GM23338 (cell line): ENCODE results near the gene ZSCAN30. TPM values are rescaled to one million over a fixed set of nuclear protein-coding genes. Genes with fewer than 3 reads are reported as not detected.
"Not testable (repeated sequence)": the region's sequence is repeated elsewhere in the genome, so short reads cannot be mapped to it uniquely, and the experiment has no call there.

Experiments used
- ATAC-seq: fragments of 200-7000 bp; cut with Tn5 transposase; 3 replicates; pipeline ENCODE4 v1.9.1; 2020
- DNase-seq: peaks from one replicate; pipeline ENCODE4 v3.0.0-alpha.2; 2015; ENCODE audit warnings: low spot score
- H2AFZ ChIP-seq: fragments of 200-600 bp; sonication (generic); 2 replicates; pipeline ENCODE4 v1.8.0; 2016; ENCODE audit warnings: antibody characterized with exemption, mild to moderate bottlenecking, moderate library complexity
- H3F3A ChIP-seq: fragments of 200-600 bp; sonication (generic); replicated peaks from 2 replicates; pipeline ENCODE4 v1.8.0; 2017; ENCODE audit warnings: antibody characterized with exemption, mixed run types, low read depth
- H3K27ac ChIP-seq: fragments of 200-600 bp; sonication (generic); 2 replicates; pipeline ENCODE4 v1.6.1; 2016; ENCODE audit warnings: low read depth
- H3K27me3 ChIP-seq: fragments of 200-600 bp; sonication (generic); 2 replicates; pipeline ENCODE4 v1.8.0; 2016; ENCODE audit warnings: mild to moderate bottlenecking, mixed run types, moderate library complexity; ENCODE audit not compliant: insufficient read depth
- H3K36me3 ChIP-seq: fragments of 200-600 bp; sonication (generic); 2 replicates; pipeline ENCODE4 v1.8.0; 2016; ENCODE audit warnings: mild to moderate bottlenecking; ENCODE audit not compliant: insufficient read depth
- H3K4me1 ChIP-seq: fragments of 200-600 bp; sonication (generic); 2 replicates; pipeline ENCODE4 v1.8.0; 2016; ENCODE audit warnings: mild to moderate bottlenecking, moderate library complexity; ENCODE audit not compliant: insufficient read depth
- H3K4me2 ChIP-seq: fragments of 200-600 bp; sonication (generic); 2 replicates; pipeline ENCODE4 v1.7.1; 2017; ENCODE audit warnings: mixed run types
- H3K4me3 ChIP-seq: fragments of 200-600 bp; sonication (generic); 2 replicates; pipeline ENCODE4 v1.6.1; 2016; ENCODE audit warnings: mixed run types
- H3K79me2 ChIP-seq: fragments of 200-600 bp; sonication (generic); replicated peaks from 2 replicates; pipeline ENCODE4 v1.8.0; 2017; ENCODE audit warnings: mild to moderate bottlenecking; ENCODE audit not compliant: insufficient read depth
- H3K9me2 ChIP-seq: fragments of 200-600 bp; sonication (generic); 2 replicates; pipeline ENCODE4 v1.8.0; 2017; ENCODE audit not compliant: insufficient read depth
- H4K20me1 ChIP-seq: fragments of 200-600 bp; sonication (generic); replicated peaks from 2 replicates; pipeline ENCODE4 v1.8.0; 2017; ENCODE audit warnings: mild to moderate bottlenecking; ENCODE audit not compliant: insufficient read depth
- H3K27ac Mint-ChIP-seq: 2 replicates; pipeline ENCODE4 v1.8.0; 2020; ENCODE audit warnings: inconsistent platforms, mild to moderate bottlenecking, moderate library complexity, mixed read lengths
- H3K27me3 Mint-ChIP-seq: 3 replicates; pipeline ENCODE4 v1.8.0; 2022; ENCODE audit warnings: low read depth, mild to moderate bottlenecking, moderate library complexity, mixed read lengths, inconsistent platforms; ENCODE audit not compliant: insufficient read depth, poor library complexity
- H3K36me3 Mint-ChIP-seq: 3 replicates; pipeline ENCODE4 v1.8.0; 2021; ENCODE audit warnings: low read depth, mild to moderate bottlenecking, inconsistent platforms, moderate library complexity, mixed read lengths
- H3K4me1 Mint-ChIP-seq: 3 replicates; pipeline ENCODE4 v1.8.0; 2020; ENCODE audit warnings: mild to moderate bottlenecking, inconsistent platforms, mixed read lengths
- H3K4me3 Mint-ChIP-seq: 3 replicates; pipeline ENCODE4 v1.8.0; 2021; ENCODE audit warnings: moderate library complexity, mild to moderate bottlenecking, inconsistent platforms, mixed read lengths
- H3K9me3 Mint-ChIP-seq: 3 replicates; pipeline ENCODE4 v1.8.0; 2020; ENCODE audit warnings: moderate library complexity, mild to moderate bottlenecking, inconsistent platforms, mixed read lengths
- CREB1 ChIP-seq: fragments of 250-450 bp; sonication (Bioruptor Pico); IDR thresholded peaks from 2 replicates; pipeline ENCODE4 v1.5.0; 2020; ENCODE audit warnings: low read depth, mild to moderate bottlenecking, moderate library complexity
- EZH2 ChIP-seq: fragments of 200-600 bp; sonication (generic); IDR thresholded peaks from one replicate; pipeline ENCODE4 v1.8.0; 2017; ENCODE audit warnings: antibody characterized with exemption, mild to moderate bottlenecking, low read depth; ENCODE audit not compliant: unreplicated experiment
- EZH2phosphoT487 ChIP-seq: fragments of 200-600 bp; sonication (generic); IDR thresholded peaks from one replicate; pipeline ENCODE4 v1.8.1; 2018; ENCODE audit warnings: antibody characterized with exemption; ENCODE audit not compliant: unreplicated experiment
- JUNB ChIP-seq: IDR thresholded peaks from one replicate; pipeline ENCODE4 v1.6.1; 2016; ENCODE audit warnings: antibody characterized with exemption; ENCODE audit not compliant: unreplicated experiment
- NANOG ChIP-seq: IDR thresholded peaks from 2 replicates; pipeline ENCODE4 v1.6.1; 2016; ENCODE audit warnings: antibody characterized with exemption, borderline replicate concordance
- POLR2AphosphoS5 ChIP-seq: IDR thresholded peaks from 2 replicates; pipeline ENCODE4 v1.6.1; 2016; ENCODE audit warnings: antibody characterized with exemption, low read depth
- STAT1 ChIP-seq: IDR thresholded peaks from one replicate; pipeline ENCODE4 v1.6.1; 2016; ENCODE audit warnings: antibody characterized with exemption; ENCODE audit not compliant: unreplicated experiment
- ZNF114 ChIP-seq: fragments of 250-450 bp; sonication (Bioruptor Pico); IDR thresholded peaks from 2 replicates; pipeline ENCODE4 v1.5.0; 2020; ENCODE audit warnings: mild to moderate bottlenecking, moderate library complexity
- ZNF331 ChIP-seq: fragments of 250-450 bp; sonication (Bioruptor Pico); IDR thresholded peaks from 2 replicates; pipeline ENCODE4 v1.5.0; 2020; ENCODE audit warnings: low read depth, mild to moderate bottlenecking, moderate library complexity
- polyA plus RNA-seq: library from polyadenylated mRNA; unstranded; fragments of >200 nt; fragmentation: Nextera tagmentation; extraction: Ambion mirVana; gene quantifications from 2 replicates; pipeline ENCODE4 v1.2.1, GENCODE V29; 2016
- total RNA-seq: library from RNA; depleted of rRNA; stranded (reverse); fragments of >200 nt; shearing (Covaris generic); gene quantifications from 2 replicates; pipeline ENCODE4 v1.2.3, GENCODE V29; 2014
- TF ChIP-seq, protein P1 (sequence below): IDR thresholded peaks from one replicate; pipeline ENCODE4 v1.6.1; 2018; ENCODE audit warnings: antibody characterized with exemption; ENCODE audit not compliant: unreplicated experiment
- TF ChIP-seq, protein P2 (sequence below): fragments of 250-450 bp; sonication (Bioruptor Pico); IDR thresholded peaks from 2 replicates; pipeline ENCODE4 v1.5.0; 2020; ENCODE audit warnings: mild to moderate bottlenecking, moderate library complexity
- TF ChIP-seq, protein P3 (sequence below): IDR thresholded peaks from 2 replicates; pipeline ENCODE4 v1.6.1; 2016; ENCODE audit warnings: antibody characterized with exemption

The ZSCAN30 gene
- total and polyA plus RNA-seq, 2 experiments from 2014 or later: 12.3 to 21.8 TPM

DNA sequence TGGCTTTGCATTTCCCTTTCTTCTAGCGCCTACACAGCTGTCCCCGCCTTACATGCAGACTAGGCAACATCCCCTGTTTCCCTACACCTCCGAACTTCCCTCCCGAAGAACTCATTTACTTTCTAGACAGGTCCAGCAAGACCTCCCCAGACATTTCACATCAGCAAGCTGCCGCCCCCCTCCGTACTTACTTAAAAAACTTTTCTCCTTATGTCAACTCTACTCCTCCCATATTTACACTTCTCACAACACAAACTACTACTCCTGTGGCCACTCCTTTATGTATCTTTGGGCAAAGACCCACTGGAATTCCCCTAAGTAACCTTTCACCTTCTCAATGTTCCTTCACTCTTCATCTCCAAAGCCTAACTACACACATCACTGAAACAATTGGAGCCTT is 69.6 kb downstream of the ZSCAN30 start:
- Mint-ChIP-seq H3K4me1 (peaks cover 13% of the 10 kb centered on the region), H3K27me3 (peaks cover 2% of the 10 kb centered on the region), H3K9me3 (no peaks in the 10 kb centered on the region), H3K4me3 (no peak overlapping the region), H3K36me3 (no peaks in the 10 kb centered on the region), H3K27ac (no peak overlapping the region)
- Histone ChIP-seq H3K4me3 (no peak overlapping the region), H3F3A (no peaks in the 10 kb centered on the region), H3K27ac (no peak overlapping the region), H3K9me2 (no peaks in the 10 kb centered on the region), H2AFZ (peak overlapping the region; percentile 28; the same call in 1 of the 2 replicates), H3K36me3 (no peaks in the 10 kb centered on the region), H4K20me1 (no peaks in the 10 kb centered on the region), H3K4me1 (peaks cover 9% of the 10 kb centered on the region), H3K79me2 (no peaks in the 10 kb centered on the region), H3K27me3 (no peaks in the 10 kb centered on the region), H3K4me2 (no peak overlapping the region)
- DNase-seq: no peak
- no peak for ATAC-seq
- TF ChIP-seq ZNF114 (CRISPR knock-in tag): no peak
- no peak for TF ChIP-seq POLR2AphosphoS5
- TF ChIP-seq JUNB: no peak
- no peak for TF ChIP-seq STAT1
- TF ChIP-seq EZH2: no peak
- TF ChIP-seq, protein P1, sequence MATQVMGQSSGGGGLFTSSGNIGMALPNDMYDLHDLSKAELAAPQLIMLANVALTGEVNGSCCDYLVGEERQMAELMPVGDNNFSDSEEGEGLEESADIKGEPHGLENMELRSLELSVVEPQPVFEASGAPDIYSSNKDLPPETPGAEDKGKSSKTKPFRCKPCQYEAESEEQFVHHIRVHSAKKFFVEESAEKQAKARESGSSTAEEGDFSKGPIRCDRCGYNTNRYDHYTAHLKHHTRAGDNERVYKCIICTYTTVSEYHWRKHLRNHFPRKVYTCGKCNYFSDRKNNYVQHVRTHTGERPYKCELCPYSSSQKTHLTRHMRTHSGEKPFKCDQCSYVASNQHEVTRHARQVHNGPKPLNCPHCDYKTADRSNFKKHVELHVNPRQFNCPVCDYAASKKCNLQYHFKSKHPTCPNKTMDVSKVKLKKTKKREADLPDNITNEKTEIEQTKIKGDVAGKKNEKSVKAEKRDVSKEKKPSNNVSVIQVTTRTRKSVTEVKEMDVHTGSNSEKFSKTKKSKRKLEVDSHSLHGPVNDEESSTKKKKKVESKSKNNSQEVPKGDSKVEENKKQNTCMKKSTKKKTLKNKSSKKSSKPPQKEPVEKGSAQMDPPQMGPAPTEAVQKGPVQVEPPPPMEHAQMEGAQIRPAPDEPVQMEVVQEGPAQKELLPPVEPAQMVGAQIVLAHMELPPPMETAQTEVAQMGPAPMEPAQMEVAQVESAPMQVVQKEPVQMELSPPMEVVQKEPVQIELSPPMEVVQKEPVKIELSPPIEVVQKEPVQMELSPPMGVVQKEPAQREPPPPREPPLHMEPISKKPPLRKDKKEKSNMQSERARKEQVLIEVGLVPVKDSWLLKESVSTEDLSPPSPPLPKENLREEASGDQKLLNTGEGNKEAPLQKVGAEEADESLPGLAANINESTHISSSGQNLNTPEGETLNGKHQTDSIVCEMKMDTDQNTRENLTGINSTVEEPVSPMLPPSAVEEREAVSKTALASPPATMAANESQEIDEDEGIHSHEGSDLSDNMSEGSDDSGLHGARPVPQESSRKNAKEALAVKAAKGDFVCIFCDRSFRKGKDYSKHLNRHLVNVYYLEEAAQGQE: no peak
- TF ChIP-seq ZNF331: no peak
- TF ChIP-seq, protein P2, sequence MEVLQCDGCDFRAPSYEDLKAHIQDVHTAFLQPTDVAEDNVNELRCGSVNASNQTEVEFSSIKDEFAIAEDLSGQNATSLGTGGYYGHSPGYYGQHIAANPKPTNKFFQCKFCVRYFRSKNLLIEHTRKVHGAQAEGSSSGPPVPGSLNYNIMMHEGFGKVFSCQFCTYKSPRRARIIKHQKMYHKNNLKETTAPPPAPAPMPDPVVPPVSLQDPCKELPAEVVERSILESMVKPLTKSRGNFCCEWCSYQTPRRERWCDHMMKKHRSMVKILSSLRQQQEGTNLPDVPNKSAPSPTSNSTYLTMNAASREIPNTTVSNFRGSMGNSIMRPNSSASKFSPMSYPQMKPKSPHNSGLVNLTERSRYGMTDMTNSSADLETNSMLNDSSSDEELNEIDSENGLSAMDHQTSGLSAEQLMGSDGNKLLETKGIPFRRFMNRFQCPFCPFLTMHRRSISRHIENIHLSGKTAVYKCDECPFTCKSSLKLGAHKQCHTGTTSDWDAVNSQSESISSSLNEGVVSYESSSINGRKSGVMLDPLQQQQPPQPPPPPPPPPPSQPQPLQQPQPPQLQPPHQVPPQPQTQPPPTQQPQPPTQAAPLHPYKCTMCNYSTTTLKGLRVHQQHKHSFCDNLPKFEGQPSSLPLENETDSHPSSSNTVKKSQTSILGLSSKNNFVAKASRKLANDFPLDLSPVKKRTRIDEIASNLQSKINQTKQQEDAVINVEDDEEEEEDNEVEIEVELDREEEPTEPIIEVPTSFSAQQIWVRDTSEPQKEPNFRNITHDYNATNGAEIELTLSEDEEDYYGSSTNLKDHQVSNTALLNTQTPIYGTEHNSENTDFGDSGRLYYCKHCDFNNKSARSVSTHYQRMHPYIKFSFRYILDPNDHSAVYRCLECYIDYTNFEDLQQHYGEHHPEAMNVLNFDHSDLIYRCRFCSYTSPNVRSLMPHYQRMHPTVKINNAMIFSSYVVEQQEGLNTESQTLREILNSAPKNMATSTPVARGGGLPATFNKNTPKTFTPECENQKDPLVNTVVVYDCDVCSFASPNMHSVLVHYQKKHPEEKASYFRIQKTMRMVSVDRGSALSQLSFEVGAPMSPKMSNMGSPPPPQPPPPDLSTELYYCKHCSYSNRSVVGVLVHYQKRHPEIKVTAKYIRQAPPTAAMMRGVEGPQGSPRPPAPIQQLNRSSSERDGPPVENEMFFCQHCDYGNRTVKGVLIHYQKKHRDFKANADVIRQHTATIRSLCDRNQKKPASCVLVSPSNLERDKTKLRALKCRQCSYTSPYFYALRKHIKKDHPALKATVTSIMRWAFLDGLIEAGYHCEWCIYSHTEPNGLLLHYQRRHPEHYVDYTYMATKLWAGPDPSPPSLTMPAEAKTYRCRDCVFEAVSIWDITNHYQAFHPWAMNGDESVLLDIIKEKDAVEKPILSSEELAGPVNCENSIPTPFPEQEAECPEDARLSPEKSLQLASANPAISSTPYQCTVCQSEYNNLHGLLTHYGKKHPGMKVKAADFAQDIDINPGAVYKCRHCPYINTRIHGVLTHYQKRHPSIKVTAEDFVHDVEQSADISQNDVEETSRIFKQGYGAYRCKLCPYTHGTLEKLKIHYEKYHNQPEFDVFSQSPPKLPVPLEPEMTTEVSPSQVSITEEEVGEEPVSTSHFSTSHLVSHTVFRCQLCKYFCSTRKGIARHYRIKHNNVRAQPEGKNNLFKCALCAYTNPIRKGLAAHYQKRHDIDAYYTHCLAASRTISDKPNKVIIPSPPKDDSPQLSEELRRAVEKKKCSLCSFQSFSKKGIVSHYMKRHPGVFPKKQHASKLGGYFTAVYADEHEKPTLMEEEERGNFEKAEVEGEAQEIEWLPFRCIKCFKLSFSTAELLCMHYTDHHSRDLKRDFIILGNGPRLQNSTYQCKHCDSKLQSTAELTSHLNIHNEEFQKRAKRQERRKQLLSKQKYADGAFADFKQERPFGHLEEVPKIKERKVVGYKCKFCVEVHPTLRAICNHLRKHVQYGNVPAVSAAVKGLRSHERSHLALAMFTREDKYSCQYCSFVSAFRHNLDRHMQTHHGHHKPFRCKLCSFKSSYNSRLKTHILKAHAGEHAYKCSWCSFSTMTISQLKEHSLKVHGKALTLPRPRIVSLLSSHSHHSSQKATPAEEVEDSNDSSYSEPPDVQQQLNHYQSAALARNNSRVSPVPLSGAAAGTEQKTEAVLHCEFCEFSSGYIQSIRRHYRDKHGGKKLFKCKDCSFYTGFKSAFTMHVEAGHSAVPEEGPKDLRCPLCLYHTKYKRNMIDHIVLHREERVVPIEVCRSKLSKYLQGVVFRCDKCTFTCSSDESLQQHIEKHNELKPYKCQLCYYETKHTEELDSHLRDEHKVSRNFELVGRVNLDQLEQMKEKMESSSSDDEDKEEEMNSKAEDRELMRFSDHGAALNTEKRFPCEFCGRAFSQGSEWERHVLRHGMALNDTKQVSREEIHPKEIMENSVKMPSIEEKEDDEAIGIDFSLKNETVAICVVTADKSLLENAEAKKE: no peak
- TF ChIP-seq, protein P3, sequence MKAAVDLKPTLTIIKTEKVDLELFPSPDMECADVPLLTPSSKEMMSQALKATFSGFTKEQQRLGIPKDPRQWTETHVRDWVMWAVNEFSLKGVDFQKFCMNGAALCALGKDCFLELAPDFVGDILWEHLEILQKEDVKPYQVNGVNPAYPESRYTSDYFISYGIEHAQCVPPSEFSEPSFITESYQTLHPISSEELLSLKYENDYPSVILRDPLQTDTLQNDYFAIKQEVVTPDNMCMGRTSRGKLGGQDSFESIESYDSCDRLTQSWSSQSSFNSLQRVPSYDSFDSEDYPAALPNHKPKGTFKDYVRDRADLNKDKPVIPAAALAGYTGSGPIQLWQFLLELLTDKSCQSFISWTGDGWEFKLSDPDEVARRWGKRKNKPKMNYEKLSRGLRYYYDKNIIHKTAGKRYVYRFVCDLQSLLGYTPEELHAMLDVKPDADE: no peak
- TF ChIP-seq NANOG: no peak
- TF ChIP-seq CREB1 (CRISPR knock-in tag): no peak
- no peak for TF ChIP-seq EZH2phosphoT487

DNA sequence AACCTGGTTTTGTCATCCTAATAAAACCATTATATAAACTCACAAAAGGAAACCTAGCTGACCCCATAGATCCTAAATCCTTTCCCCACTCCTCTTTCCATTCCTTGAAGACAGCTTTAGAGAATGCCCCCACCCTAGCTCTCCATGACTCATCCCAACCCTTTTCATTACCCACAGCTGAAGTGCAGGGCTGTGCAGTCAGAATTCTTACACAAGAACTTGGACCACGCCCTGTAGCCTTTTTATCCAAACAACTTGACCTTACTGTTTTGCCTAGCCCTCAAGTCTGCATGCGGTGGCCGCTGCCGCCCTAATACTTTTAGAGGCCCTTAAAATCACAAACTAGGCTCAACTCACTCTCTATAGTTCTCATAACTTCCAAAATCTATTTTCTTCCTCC is 70.7 kb downstream of the ZSCAN30 start:
- not testable (repeated sequence) for ATAC-seq, H3F3A ChIP-seq, H3K79me2 ChIP-seq, H3K27ac Mint-ChIP-seq, H3K4me3 Mint-ChIP-seq, H3K27me3 Mint-ChIP-seq, H3K36me3 ChIP-seq, DNase-seq, H4K20me1 ChIP-seq, H3K9me2 ChIP-seq, H3K9me3 Mint-ChIP-seq, H3K27ac ChIP-seq, H3K27me3 ChIP-seq, H3K36me3 Mint-ChIP-seq, H3K4me3 ChIP-seq, H3K4me2 ChIP-seq, H2AFZ ChIP-seq
- H3K4me1 ChIP-seq: peaks cover 20% of the 10 kb centered on the region
- H3K4me1 Mint-ChIP-seq: peaks cover 22% of the 10 kb centered on the region
